CD14-positive monocyte (primary cell): ENCODE data around the gene NFATC1. TPM values are rescaled to one million over a fixed set of nuclear protein-coding genes. Genes with fewer than 3 reads are reported as not detected.

Source experiments
- DNase-seq, 3 donors: peaks; one replicate each; pipeline ENCODE4 v3.0.0-alpha.2; 2011 to 2022
- H2AFZ ChIP-seq: 2 replicates; pipeline ENCODE4 v1.6.0; 2012; ENCODE audit warnings: mild to moderate bottlenecking, low read depth, low read length, inconsistent platforms; ENCODE audit not compliant: insufficient read depth, poor library complexity, severe bottlenecking
- H3K27ac ChIP-seq, 2 donors: 1 replicate in 1 of 2; 2 replicates in 1 of 2; pipeline ENCODE4 v1.5.1; 2012 to 2013; ENCODE audit warnings: low read length in 2 of 2, control low read depth in 1 of 2, inconsistent platforms in 1 of 2, low read depth in 1 of 2, mild to moderate bottlenecking in 1 of 2
- H3K27me3 ChIP-seq, 2 donors: one replicate each; pipeline versions ENCODE4 v1.6.0 to v1.6.1; 2011 to 2013; ENCODE audit warnings: low read length in 2 of 2; ENCODE audit not compliant: control insufficient read depth in 2 of 2, insufficient read depth in 2 of 2
- H3K36me3 ChIP-seq, 2 donors: replicated peaks in 1 of 2; 1 replicate in 1 of 2; 2 replicates in 1 of 2; pipeline versions ENCODE4 v1.5.1 to v1.6.1; 2012 to 2013; ENCODE audit warnings: low read length in 2 of 2, control low read depth in 1 of 2, inconsistent platforms in 1 of 2, mild to moderate bottlenecking in 1 of 2; ENCODE audit not compliant: insufficient read depth in 2 of 2, control insufficient read depth in 1 of 2
- H3K4me1 ChIP-seq, 2 donors: 1 replicate in 1 of 2; 2 replicates in 1 of 2; pipeline versions ENCODE4 v1.5.1 to v1.6.1; 2012 to 2013; ENCODE audit warnings: low read length in 2 of 2, control low read depth in 1 of 2, inconsistent platforms in 1 of 2, mild to moderate bottlenecking in 1 of 2, moderate library complexity in 1 of 2; ENCODE audit not compliant: insufficient read depth in 2 of 2, control insufficient read depth in 1 of 2
- H3K4me2 ChIP-seq: replicated peaks from 2 replicates; pipeline ENCODE3; 2012; ENCODE audit warnings: low read length, moderate library complexity, mild to moderate bottlenecking; ENCODE audit not compliant: poor library complexity, severe bottlenecking; ENCODE audit errors: extremely low read depth
- H3K4me3 ChIP-seq, 3 experiments: fragments of 200-600 bp in 1 of 3; sonication (generic) in 1 of 3; replicated peaks in 1 of 3; 1 replicate in 2 of 3; 2 replicates in 1 of 3; pipeline ENCODE4 v1.5.1; 2011 to 2013; ENCODE audit warnings: low read length in 3 of 3, mild to moderate bottlenecking in 3 of 3, control low read depth in 2 of 3, low read depth in 2 of 3, inconsistent platforms in 1 of 3, moderate library complexity in 1 of 3
- H3K79me2 ChIP-seq: 2 replicates; pipeline ENCODE4 v1.6.0; 2012; ENCODE audit warnings: mild to moderate bottlenecking, control low read depth, inconsistent platforms, low read length, moderate library complexity; ENCODE audit not compliant: insufficient read depth
- H3K9ac ChIP-seq: 2 replicates; pipeline ENCODE4 v1.6.0; 2017; ENCODE audit warnings: low read length, mild to moderate bottlenecking; ENCODE audit not compliant: insufficient read depth, poor library complexity, severe bottlenecking
- H3K9me3 ChIP-seq, 2 donors: replicated peaks in 1 of 2; 1 replicate in 1 of 2; 2 replicates in 1 of 2; pipeline versions ENCODE4 v1.5.1 to v1.6.1; 2012 to 2013; ENCODE audit warnings: low read length in 2 of 2, control low read depth in 1 of 2; ENCODE audit not compliant: control insufficient read depth in 1 of 2, insufficient read depth in 1 of 2
- H4K20me1 ChIP-seq: 2 replicates; pipeline ENCODE4 v1.6.0; 2012; ENCODE audit warnings: mild to moderate bottlenecking, low read length, control low read depth, moderate library complexity; ENCODE audit not compliant: insufficient read depth
- H3K27ac Mint-ChIP-seq, 7 donors: one replicate each; pipeline ENCODE4 v1.8.0; 2020; ENCODE audit warnings: mild to moderate bottlenecking in 7 of 7, mixed read lengths in 7 of 7, moderate library complexity in 6 of 7, inconsistent platforms in 2 of 7
- H3K27me3 Mint-ChIP-seq, 3 donors: one replicate each; pipeline ENCODE4 v1.8.0; 2021 to 2022; ENCODE audit warnings: low read depth in 3 of 3, mild to moderate bottlenecking in 3 of 3, mixed read lengths in 3 of 3, moderate library complexity in 3 of 3, inconsistent platforms in 1 of 3
- H3K36me3 Mint-ChIP-seq, 2 donors: one replicate each; pipeline ENCODE4 v1.8.0; 2020; ENCODE audit warnings: mixed read lengths in 2 of 2, inconsistent platforms in 1 of 2, mild to moderate bottlenecking in 1 of 2
- H3K4me1 Mint-ChIP-seq: one replicate; pipeline ENCODE4 v1.8.0; 2020; ENCODE audit warnings: mild to moderate bottlenecking, mixed read lengths
- H3K4me3 Mint-ChIP-seq, 2 donors: one replicate each; pipeline ENCODE4 v1.8.0; 2020; ENCODE audit warnings: mild to moderate bottlenecking in 2 of 2, mixed read lengths in 2 of 2, moderate library complexity in 1 of 2
- H3K9me3 Mint-ChIP-seq, 7 donors: one replicate each; pipeline ENCODE4 v1.8.0; 2020 to 2022; ENCODE audit warnings: mixed read lengths in 7 of 7, mild to moderate bottlenecking in 6 of 7, moderate library complexity in 6 of 7, inconsistent platforms in 2 of 7
- CTCF ChIP-seq: fragments of 200-600 bp; IDR thresholded peaks from one replicate; pipeline ENCODE4 v1.8.0; 2022; ENCODE audit warnings: antibody characterized with exemption, mild to moderate bottlenecking
- WGBS: methylation state at CpG from one replicate; pipeline ENCODE4 v1.1.5; 2013; ENCODE audit warnings: missing lambda C conversion rate; ENCODE audit not compliant: insufficient coverage; 5-methylcytosine and 5-hydroxymethylcytosine counted together
- intact Hi-C, 2 donors: fragments of 100-400 bp; cut with micrococcal nuclease; formaldehyde crosslinking; loops; one replicate each; pipeline versions ENCODE4 v1.15.0 to v1.15.1; 2023
- polyA plus RNA-seq, 3 donors: library from polyadenylated mRNA; depleted of rRNA in 1 of 3; unstranded in 2 of 3; stranded (reverse) in 1 of 3; fragments of 300-500 nt in 2 of 3; fragments of >200 nt in 1 of 3; fragmentation: Illumina TruSeq in 2 of 3; gene quantifications; 1 replicate in 2 of 3; 2 replicates in 1 of 3; pipeline ENCODE4 v1.2.3, GENCODE V29; 2012 to 2021

The NFATC1 gene
- polyA plus RNA-seq, 3 donors: 7.8 to 10.7 (median 8.3) TPM

- Mint-ChIP-seq H3K4me3 (no peak overlapping the region), H3K27ac (no peak overlapping the region), H3K36me3 (peaks cover 17 to 44% of the 10 kb centered on the region in 2 donors), H3K9me3 (peaks cover 10 to 22% (median 15%) of the 10 kb centered on the region in 7 donors), H3K27me3 (no peaks in the 10 kb centered on the region), H3K4me1 (no peaks in the 10 kb centered on the region)
- Histone ChIP-seq H3K9me3 (peaks cover 10 to 38% of the 10 kb centered on the region in 2 donors), H2AFZ (no peak overlapping the region), H3K27me3 (no peaks in the 10 kb centered on the region), H3K9ac (no peak overlapping the region), H3K27ac (no peak overlapping the region), H3K79me2 (no peaks in the 10 kb centered on the region), H3K4me2 (no peak overlapping the region), H3K4me1 (no peaks in the 10 kb centered on the region), H3K36me3 (peaks cover 4 to 26% of the 10 kb centered on the region in 2 donors), H3K4me3 (no peak overlapping the region), H4K20me1 (no peaks in the 10 kb centered on the region)
- TF ChIP-seq CTCF: no peak
- DNase-seq: no peak
- WGBS: 94% methylated on average over 39 of the region's 54 CpGs
- intact Hi-C loops: no loop called here
Observed at GRCh38 chr18:79476031-79476917, 80.5 kb downstream of the NFATC1 start.

GRCh38 chr18:79476918-79477571 lies 81.3 kb downstream of the NFATC1 start:
- no peak for DNase-seq
- Mint-ChIP-seq H3K27me3 (no peaks in the 10 kb centered on the region), H3K9me3 (peaks cover 10 to 22% (median 14%) of the 10 kb centered on the region in 7 donors), H3K36me3 (peaks cover 14 to 39% of the 10 kb centered on the region in 2 donors), H3K27ac (no peak overlapping the region), H3K4me3 (no peak overlapping the region), H3K4me1 (no peaks in the 10 kb centered on the region)
- 95% methylated on average over 7 of the region's 13 CpGs for WGBS
- H3K27me3 ChIP-seq: no peaks in the 10 kb centered on the region
- peaks cover 4 to 26% of the 10 kb centered on the region in 2 donors for H3K36me3 ChIP-seq
- no peaks in the 10 kb centered on the region for H4K20me1 ChIP-seq
- no peak overlapping the region for H3K4me3 ChIP-seq
- TF ChIP-seq CTCF: no peak
- H3K9me3 ChIP-seq: peaks cover 10 to 32% of the 10 kb centered on the region in 2 donors
- no peak overlapping the region for H3K27ac ChIP-seq
- no peak overlapping the region for H3K4me2 ChIP-seq
- H2AFZ ChIP-seq: no peak overlapping the region
- no peak overlapping the region for H3K9ac ChIP-seq
- no peaks in the 10 kb centered on the region for H3K79me2 ChIP-seq
- intact Hi-C loops: no loop called here
- no peaks in the 10 kb centered on the region for H3K4me1 ChIP-seq
